ENCODE results near the gene SPOPL. TPM values are rescaled to one million over a fixed set of nuclear protein-coding genes. Genes with fewer than 3 reads are reported as not detected.

The SPOPL gene
- total and polyA plus RNA-seq, 2 of the 4 experiments (the other 2 are of a cell fraction): 4.8 to 20.3 TPM

GRCh38 chr2:138486363-138487198 lies 15.0 kb upstream of the SPOPL start:
- H3K18ac ChIP-seq (ENCODE audit: low read depth, low read length): no peak overlapping the region
- H4K5ac ChIP-seq (ENCODE audit: low read depth, low read length): no peak overlapping the region
- H3K56ac ChIP-seq (ENCODE audit: extremely low read depth, insufficient read depth, low read length): no peak overlapping the region
- no peak overlapping the region for H3K4me3 ChIP-seq (ENCODE audit: insufficient read depth, low read depth, low read length)
- ChIA-PET CTCF (interaction anchor here (0.5 kb wide), 1 partner anchor 10 kb away, joined by 3 read pairs; no protein-coding TSS in a partner anchor), POLR2A (ENCODE audit: unreplicated experiment) (no interaction called here)
- no peak overlapping the region for H2BK5ac ChIP-seq (ENCODE audit: low read depth, low read length, poor library complexity, severe bottlenecking)
- 57% methylated on average over 2 of the region's 2 CpGs; no CpG with 5 or more reads in 1 of the 2 experiments for WGBS, 2 experiments (ENCODE audit: extremely low coverage in 2 of 2, insufficient read length in 1 of 2)
- no peak overlapping the region for H2AFZ ChIP-seq (replicated peaks; ENCODE audit: low read length, poor library complexity)
- no peak overlapping the region for H2BK20ac ChIP-seq (ENCODE audit: low read depth, low read length)
- no peak overlapping the region for H3K4ac ChIP-seq (ENCODE audit: low read depth, low read length)
- in situ Hi-C loops (cut with MboI; ENCODE audit: low sequenced_read_pairs) (no loop called here), intact Hi-C loops (cut with micrococcal nuclease) (no loop called here), dilution Hi-C loops (cut with HindIII; ENCODE audit: low sequenced_read_pairs, unreplicated experiment) (no loop called here)
- H3K23ac ChIP-seq (ENCODE audit: low read depth, low read length): no peak overlapping the region
- H3K27me3 ChIP-seq (ENCODE audit: control insufficient read depth, insufficient read depth, low read length): no peaks in the 10 kb centered on the region
- H3K9ac ChIP-seq (ENCODE audit: low read depth, low read length): no peak overlapping the region
- no peak overlapping the region for H3K14ac ChIP-seq (replicated peaks; ENCODE audit: low read depth, low read length)
- H3K9me3 ChIP-seq (ENCODE audit: control insufficient read depth, insufficient read depth, low read length): no peaks in the 10 kb centered on the region
- no peak overlapping the region for H2AK9ac ChIP-seq (replicated peaks; ENCODE audit: low read depth, low read length, poor library complexity)
- no TSS peak for BruUV-seq (replicated peaks)
- H3K79me1 ChIP-seq (ENCODE audit: low read depth in 1 of 2, low read length in 2 of 2): no peaks in the 10 kb centered on the region
- no peaks in the 10 kb centered on the region for H3K9me1 ChIP-seq (ENCODE audit: insufficient read depth, low read length)
- no peak overlapping the region for H3K27ac ChIP-seq (ENCODE audit: insufficient read depth, low read length)
- no peaks in the 10 kb centered on the region for H3K36me3 ChIP-seq (ENCODE audit: control insufficient read depth, insufficient read depth, low read length)
- H2BK120ac ChIP-seq (ENCODE audit: low read depth, low read length): no peak overlapping the region
- no peaks in the 10 kb centered on the region for H4K20me1 ChIP-seq (ENCODE audit: insufficient read depth, low read length)
- H3K4me1 ChIP-seq (ENCODE audit: control insufficient read depth, insufficient read depth, low read length): no peaks in the 10 kb centered on the region
- no peak for ATAC-seq (ENCODE audit: low read depth)
- H2BK15ac ChIP-seq (ENCODE audit: low read depth, low read length): no peak overlapping the region
- no peak overlapping the region for H4K91ac ChIP-seq (ENCODE audit: insufficient read depth, low read depth, low read length)
- H2AK5ac ChIP-seq (ENCODE audit: low read depth, low read length): no peak overlapping the region
- no peak overlapping the region for H3K4me2 ChIP-seq (ENCODE audit: low read depth, low read length)
- H4K8ac ChIP-seq (ENCODE audit: low read depth in 2 of 2, low read length in 2 of 2): no peak overlapping the region
- DNase-seq: no peak
- no peak for TF ChIP-seq RCOR1 (IDR thresholded peaks at IDR 0.05; ENCODE audit: insufficient replicate concordance, low read length)
- TF ChIP-seq ELK1 (IDR thresholded peaks at IDR 0.05; ENCODE audit: borderline replicate concordance, low read depth, low read length): no peak
- no peak for TF ChIP-seq POLR2A (IDR thresholded peaks at IDR 0.05; ENCODE audit: low read depth, low read length)
- no peak for TF ChIP-seq FOS (IDR thresholded peaks at IDR 0.05; ENCODE audit: low read depth, low read length)
- no peak for TF ChIP-seq BHLHE40 (IDR thresholded peaks at IDR 0.05; ENCODE audit: low read depth, low read length)
- TF ChIP-seq CEBPB (IDR thresholded peaks at IDR 0.05; ENCODE audit: low read depth, low read length): no peak
- no peak for TF ChIP-seq USF2 (IDR thresholded peaks at IDR 0.05; ENCODE audit: low read depth, low read length)
- no peak for TF ChIP-seq SMC3 (IDR thresholded peaks at IDR 0.05; ENCODE audit: low read depth, low read length)
- no peak for TF ChIP-seq CTCF (conservative IDR thresholded peaks at IDR 0.05; ENCODE audit: low read depth, low read length)
- TF ChIP-seq MAZ (IDR thresholded peaks at IDR 0.05; ENCODE audit: borderline replicate concordance, low read depth, low read length): no peak
- no peak for TF ChIP-seq NFE2L2 (IDR thresholded peaks at IDR 0.05; ENCODE audit: low read depth, low read length)
- no peak for TF ChIP-seq RAD21 (IDR thresholded peaks at IDR 0.05; ENCODE audit: low read length)
- no peak for TF ChIP-seq MAFK (IDR thresholded peaks at IDR 0.05; ENCODE audit: low read depth, low read length)
- no peak for TF ChIP-seq RFX5 (IDR thresholded peaks at IDR 0.05; ENCODE audit: low read depth, low read length)
- TF ChIP-seq CHD1 (IDR thresholded peaks at IDR 0.05; ENCODE audit: low read depth, low read length): no peak
